D721Med (cell line): ENCODE measurements around the gene AGRN.
"Not testable (repeated sequence)": the region's sequence is repeated elsewhere in the genome, so short reads cannot be mapped to it uniquely, and the experiment has no call there.

Experiments used
- DNase-seq: peaks from one replicate; pipeline ENCODE4 v3.0.0; 2011; ENCODE audit warnings: low spot score; ENCODE audit not compliant: insufficient read length
- FAIRE-seq: peaks from 2 replicates; lab custom pipeline; 2011; peaks lifted over from hg19 to GRCh38; lab: Jason Lieb, UNC
- TF ChIP-seq, protein P1 (sequence below): IDR thresholded peaks from 2 replicates; pipeline ENCODE4 v1.5.1; 2012; ENCODE audit warnings: mild to moderate bottlenecking, control low read depth; ENCODE audit not compliant: insufficient read depth; ENCODE audit errors: missing control alignments

Gene AGRN

DNA sequence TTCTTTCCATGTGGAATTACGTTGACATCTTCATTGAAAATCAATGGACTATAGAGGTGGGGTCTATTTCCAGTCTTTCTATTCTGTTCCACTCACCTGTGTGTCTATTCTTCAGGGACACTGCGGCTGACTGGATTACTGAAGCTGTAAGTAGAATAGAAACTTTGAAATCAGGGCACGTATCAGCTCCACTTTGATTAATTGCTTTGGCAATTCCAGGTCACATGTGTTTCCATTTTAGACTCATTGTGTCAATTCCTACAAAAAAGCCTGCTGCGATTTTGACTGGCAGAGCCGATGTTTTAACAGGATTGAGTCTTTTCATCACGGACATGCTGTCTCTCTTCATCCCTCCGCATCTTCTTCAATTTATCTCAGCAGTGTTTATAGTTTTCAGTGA is 75.1 kb downstream of the AGRN start:
- TF ChIP-seq, protein P1, sequence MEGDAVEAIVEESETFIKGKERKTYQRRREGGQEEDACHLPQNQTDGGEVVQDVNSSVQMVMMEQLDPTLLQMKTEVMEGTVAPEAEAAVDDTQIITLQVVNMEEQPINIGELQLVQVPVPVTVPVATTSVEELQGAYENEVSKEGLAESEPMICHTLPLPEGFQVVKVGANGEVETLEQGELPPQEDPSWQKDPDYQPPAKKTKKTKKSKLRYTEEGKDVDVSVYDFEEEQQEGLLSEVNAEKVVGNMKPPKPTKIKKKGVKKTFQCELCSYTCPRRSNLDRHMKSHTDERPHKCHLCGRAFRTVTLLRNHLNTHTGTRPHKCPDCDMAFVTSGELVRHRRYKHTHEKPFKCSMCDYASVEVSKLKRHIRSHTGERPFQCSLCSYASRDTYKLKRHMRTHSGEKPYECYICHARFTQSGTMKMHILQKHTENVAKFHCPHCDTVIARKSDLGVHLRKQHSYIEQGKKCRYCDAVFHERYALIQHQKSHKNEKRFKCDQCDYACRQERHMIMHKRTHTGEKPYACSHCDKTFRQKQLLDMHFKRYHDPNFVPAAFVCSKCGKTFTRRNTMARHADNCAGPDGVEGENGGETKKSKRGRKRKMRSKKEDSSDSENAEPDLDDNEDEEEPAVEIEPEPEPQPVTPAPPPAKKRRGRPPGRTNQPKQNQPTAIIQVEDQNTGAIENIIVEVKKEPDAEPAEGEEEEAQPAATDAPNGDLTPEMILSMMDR = no peak
- no peak for FAIRE-seq
- no peak for DNase-seq

DNA sequence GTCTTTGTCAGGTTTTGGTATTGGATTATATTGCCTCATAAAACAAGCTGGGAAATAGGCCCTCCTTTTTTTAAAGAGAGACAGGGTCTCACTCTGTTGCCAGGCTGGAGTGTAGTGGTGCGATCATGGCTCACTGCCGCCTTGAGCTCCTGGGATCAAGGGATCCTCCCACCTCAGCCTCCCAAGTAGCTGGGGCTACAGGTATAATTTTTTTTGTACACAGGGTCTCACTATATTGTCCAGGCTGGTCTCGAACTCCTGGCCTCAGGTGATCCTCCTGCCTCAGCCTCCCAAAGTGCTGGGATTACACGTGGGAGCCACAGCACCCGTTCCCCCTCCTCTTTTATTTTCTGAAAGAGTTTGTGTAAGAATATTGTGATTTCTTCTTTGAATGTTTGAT is 76.2 kb downstream of the AGRN start:
- not testable (repeated sequence) for FAIRE-seq, DNase-seq

DNA sequence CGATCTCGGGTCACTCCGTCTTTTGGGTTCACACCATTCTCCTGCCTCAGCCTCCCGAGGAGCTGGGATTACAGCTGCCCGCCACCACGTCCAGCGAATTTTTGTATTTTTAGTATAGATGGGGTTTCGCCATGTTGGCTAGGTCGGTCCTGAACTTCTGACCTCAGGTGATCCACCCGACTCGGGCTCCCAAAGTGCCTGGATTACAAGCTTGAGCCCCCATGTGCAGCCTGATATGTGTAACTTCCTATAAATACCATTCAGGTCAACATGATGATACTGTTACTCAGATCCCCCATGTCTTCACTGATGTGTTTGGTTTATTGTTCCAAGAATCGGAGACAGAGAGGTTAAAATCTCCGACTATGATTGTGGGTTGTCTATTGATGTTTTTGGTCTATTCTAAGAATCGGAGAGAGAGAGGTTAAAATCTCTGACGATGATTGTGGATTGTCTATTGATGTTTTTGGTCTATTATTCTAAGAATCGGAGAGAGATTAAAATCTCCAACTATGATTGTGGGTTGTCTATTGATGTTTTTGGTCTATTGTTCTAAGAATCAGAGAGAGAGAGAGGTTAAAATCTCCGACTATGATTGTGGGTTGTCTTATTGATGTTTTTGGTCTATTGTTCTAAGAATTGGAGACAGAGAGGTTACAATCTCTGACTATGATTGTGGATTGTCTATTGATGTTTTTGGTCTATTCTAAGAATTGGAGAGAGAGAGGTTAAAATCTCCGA is 78.9 kb downstream of the AGRN start:
- TF ChIP-seq, protein P1 = no peak
- DNase-seq = no peak
- no peak for FAIRE-seq

DNA sequence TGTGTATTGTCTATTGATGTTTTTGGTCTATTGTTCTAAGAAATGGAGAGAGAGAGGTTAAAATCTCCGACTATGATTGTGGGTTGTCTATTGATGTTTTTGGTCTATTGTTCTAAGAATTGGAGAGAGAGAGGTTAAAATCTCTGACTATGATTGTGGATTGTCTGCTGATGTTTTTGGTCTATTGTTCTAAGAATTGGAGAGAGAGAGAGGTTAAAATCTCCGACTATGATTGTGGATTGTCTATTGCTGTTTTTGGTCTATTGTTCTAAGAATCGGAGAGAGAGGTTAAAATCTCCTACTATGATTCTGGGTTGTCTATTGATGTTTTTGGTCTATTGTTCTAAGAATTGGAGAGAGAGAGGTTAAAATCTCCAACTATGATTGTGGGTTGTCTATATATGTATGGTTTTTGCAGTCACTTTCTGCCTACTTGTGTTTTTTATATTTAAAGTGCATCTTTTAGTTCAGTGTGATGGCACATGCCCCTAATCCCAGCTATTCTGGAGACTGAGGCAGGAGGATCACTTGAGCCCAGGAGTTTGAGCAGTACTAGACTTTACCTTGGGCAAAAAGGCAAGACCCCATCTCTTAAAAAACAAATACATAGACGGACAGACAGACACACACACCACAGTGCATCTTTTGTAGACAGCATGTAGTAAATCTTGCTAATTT is 79.7 kb downstream of the AGRN start:
- FAIRE-seq (no peak), DNase-seq (no peak)
- TF ChIP-seq, protein P1 = no peak

DNA sequence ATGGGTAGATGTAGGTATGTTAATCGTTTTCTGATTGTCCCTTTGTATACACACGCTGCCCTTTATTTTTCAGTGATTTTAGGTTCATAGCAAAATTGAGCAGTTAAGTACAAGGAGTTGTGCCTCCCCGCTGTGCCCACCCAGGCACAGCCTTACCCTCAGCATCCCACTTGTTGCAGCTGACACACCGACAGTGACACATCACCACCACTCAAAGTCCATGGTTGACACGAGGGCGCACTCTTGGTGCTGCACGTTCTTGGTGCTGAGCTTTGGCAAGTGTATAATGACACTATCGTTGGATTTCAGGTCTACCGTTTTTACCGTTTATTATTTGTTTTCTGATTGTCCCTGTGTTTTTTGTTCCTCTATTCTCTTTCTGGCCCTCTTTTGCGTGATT is 80.4 kb downstream of the AGRN start:
- TF ChIP-seq, protein P1 = no peak
- FAIRE-seq = no peak
- DNase-seq = no peak

DNA sequence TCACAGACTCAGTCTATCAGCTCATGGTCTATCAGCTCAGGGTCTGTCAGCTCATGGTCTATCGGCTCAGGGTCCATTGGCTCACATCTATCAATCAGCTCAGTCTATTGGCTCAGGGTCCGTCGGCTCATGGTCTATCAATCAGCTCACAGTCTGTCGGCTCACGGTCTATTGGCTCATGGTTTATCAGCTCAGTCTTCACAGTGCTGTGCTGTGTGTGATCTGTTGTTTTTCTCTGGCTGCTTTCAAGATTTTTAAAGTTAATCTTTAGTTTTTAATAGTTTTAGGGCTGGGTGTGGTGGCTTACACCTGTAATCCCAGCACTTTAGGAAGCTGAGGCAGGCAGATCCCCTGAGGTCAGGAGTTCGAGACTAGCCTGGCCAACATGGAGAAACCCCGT is 81.6 kb downstream of the AGRN start:
- FAIRE-seq (no peak), DNase-seq (no peak)
- TF ChIP-seq, protein P1 = no peak

DNA sequence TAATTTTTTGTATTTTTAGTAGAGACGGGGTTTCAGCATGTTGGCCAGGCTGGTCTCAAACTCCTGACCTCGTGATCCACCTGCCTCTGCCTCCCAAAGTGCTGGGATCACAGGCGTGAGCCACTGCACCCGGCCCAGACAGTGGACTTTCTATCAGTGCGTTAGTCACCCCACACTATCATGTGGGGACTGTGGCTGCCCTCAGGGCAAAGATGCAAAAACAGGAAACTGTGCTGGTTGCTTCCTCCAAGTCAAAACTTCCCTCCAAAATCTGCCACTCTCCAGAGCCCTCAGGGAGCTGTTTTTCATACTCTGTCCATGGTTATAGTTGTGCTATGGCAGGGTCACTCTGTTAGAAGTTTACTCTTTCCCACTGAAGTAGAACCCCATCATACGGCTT is 84.2 kb downstream of the AGRN start:
- not testable (repeated sequence) for FAIRE-seq, DNase-seq
